Muscle of leg (tissue), 11 donors: ENCODE results near the gene GRIN2A. TPM values are rescaled to one million over a fixed set of nuclear protein-coding genes. Genes with fewer than 3 reads are reported as not detected.

ENCODE experiments used
- DNase-seq: peaks from one replicate; pipeline ENCODE4 v3.0.0; 2013
- H3K27ac ChIP-seq: one replicate; pipeline ENCODE4 v1.5.1; 2013; ENCODE audit warnings: mild to moderate bottlenecking, low read length, control low read depth
- H3K27me3 ChIP-seq: one replicate; pipeline ENCODE4 v1.6.1; 2013; ENCODE audit warnings: low read length; ENCODE audit not compliant: control insufficient read depth, insufficient read depth
- H3K36me3 ChIP-seq: one replicate; pipeline ENCODE4 v1.6.1; 2013; ENCODE audit warnings: low read length; ENCODE audit not compliant: control insufficient read depth, insufficient read depth
- H3K4me1 ChIP-seq: one replicate; pipeline ENCODE4 v1.6.1; 2013; ENCODE audit warnings: low read length; ENCODE audit not compliant: control insufficient read depth, insufficient read depth
- H3K4me3 ChIP-seq: one replicate; pipeline ENCODE4 v1.5.1; 2013; ENCODE audit warnings: low read length, control low read depth
- H3K9me3 ChIP-seq: replicated peaks from 2 replicates; pipeline ENCODE4 v1.6.1; 2013; ENCODE audit warnings: low read depth, low read length; ENCODE audit not compliant: control insufficient read depth
- WGBS: methylation state at CpG from one replicate; pipeline ENCODE4 v1.1.5; 2013; ENCODE audit warnings: missing lambda C conversion rate; ENCODE audit not compliant: insufficient coverage; 5-methylcytosine and 5-hydroxymethylcytosine counted together
- polyA plus RNA-seq, 8 donors: library from polyadenylated mRNA; unstranded; fragments of 120-200 nt; gene quantifications; one replicate each; pipeline versions ENCODE4 v1.2.1 to v1.2.3, GENCODE V29; 2013; ENCODE audit warnings: inconsistent platforms in 1 of 8, low replicate concordance in 1 of 8; ENCODE audit not compliant: insufficient read length in 8 of 8, insufficient read depth in 1 of 8
- total RNA-seq: library from RNA; stranded (reverse); fragments of 120-200 nt; gene quantifications from one replicate; pipeline ENCODE4 v1.2.4, GENCODE V29; 2013

The GRIN2A gene
- total and polyA plus RNA-seq, 9 donors = 0.18 to 0.75 (median 0.35) TPM

DNA sequence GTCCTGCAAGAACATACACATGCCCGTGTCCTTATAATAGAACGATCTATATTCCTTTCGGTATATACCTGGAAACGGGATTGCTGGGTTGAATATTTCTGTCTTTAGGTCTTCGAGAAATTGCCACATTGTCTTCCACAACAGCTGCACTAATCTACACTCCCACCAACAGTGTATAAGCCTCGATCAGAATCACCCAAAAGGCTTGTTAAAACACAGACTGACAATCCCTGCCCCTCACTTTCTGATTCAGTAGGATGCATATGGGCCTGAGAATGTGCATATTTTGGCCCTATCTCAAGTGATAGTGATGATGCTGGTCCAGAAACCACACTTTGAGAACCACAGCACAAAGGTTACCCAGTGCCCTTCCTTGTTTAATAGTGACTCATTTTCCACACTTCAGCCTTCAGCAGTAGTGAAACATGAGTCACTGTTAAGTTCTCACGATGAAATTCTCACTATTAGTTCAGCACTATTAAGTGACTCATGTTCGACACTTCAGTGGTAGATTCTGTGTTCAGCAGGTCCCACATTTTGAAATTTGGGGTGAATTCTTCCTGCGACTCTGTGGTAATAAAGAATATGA, 215.6 kb downstream of the GRIN2A start:
- H3K4me1 ChIP-seq = no peaks in the 10 kb centered on the region
- H3K4me3 ChIP-seq = no peak overlapping the region
- H3K9me3 ChIP-seq = no peaks in the 10 kb centered on the region
- no peaks in the 10 kb centered on the region for H3K36me3 ChIP-seq
- DNase-seq = no peak
- no peak overlapping the region for H3K27ac ChIP-seq
- H3K27me3 ChIP-seq = no peaks in the 10 kb centered on the region
- WGBS = 100% methylated on average over 1 of the region's 9 CpGs

DNA sequence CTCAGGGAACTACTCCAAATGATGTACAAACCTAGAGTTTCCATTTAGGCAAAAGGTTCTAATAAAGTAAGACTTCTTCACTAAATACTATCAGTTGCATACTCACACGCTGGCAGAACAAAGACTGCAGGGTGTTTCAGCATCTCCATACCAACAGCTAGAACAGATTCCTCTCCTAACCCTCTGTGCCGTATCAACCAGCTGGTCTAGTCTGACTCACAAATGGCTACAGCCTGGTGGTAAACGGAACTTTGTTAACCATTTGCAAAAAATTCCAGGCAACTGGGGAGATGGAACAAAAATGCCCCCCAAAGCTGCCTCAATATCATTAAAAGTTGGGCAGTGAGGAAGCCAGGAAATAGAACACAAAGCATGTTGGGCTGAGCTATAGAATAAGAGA, 217.1 kb downstream of the GRIN2A start:
- H3K4me3 ChIP-seq = no peak overlapping the region
- DNase-seq = no peak
- WGBS = no CpG with 5 or more reads among the region's 3 CpGs
- H3K4me1 ChIP-seq = no peaks in the 10 kb centered on the region
- H3K9me3 ChIP-seq = no peaks in the 10 kb centered on the region
- H3K36me3 ChIP-seq = no peaks in the 10 kb centered on the region
- H3K27ac ChIP-seq = no peak overlapping the region
- no peaks in the 10 kb centered on the region for H3K27me3 ChIP-seq

DNA sequence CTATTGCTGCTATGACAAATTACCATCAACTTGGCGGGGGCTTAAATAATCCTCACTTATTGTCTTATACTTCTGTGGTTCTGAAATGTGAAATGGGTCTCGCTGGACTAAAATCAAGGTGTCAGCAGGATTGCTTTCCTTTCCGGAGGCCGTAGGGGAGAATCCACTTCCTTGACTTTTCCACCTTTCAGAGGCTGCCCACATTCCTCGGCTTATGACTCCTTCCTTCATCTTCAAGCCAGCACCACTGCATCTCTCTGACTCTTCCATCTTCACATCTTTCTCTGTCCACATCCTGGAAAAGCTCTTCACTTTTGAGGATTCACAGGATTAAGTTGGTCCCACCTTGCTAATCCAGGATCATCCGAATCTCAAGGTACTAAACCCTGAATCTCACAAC, 217.8 kb downstream of the GRIN2A start:
- no peaks in the 10 kb centered on the region for H3K9me3 ChIP-seq
- DNase-seq = no peak
- H3K4me3 ChIP-seq = no peak overlapping the region
- H3K36me3 ChIP-seq = no peaks in the 10 kb centered on the region
- no peaks in the 10 kb centered on the region for H3K4me1 ChIP-seq
- H3K27me3 ChIP-seq = no peaks in the 10 kb centered on the region
- WGBS = 70% methylated on average over 3 of the region's 6 CpGs
- no peak overlapping the region for H3K27ac ChIP-seq

DNA sequence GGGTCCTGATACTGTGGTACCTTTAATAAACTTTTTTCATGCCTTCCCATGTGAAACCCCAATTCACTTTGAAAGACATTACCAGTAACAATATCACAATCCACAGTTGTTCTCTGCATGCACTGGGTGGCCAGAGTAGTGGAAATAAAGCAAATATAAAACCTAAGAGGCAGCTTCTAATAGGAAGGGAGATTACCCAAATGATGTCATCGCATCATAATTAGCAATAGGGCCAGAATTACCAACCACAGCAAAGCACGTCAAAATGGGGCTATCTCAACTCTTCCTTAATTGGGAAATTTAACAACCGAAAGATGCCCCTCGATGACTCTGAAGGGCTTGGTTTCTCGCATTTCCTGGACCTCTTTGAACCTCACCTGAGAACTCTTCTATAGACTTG, 224.8 kb downstream of the GRIN2A start:
- H3K9me3 ChIP-seq = no peaks in the 10 kb centered on the region
- WGBS = 83% methylated on average over 4 of the region's 5 CpGs
- H3K27ac ChIP-seq = no peak overlapping the region
- no peak for DNase-seq
- no peaks in the 10 kb centered on the region for H3K27me3 ChIP-seq
- H3K4me3 ChIP-seq = no peak overlapping the region
- H3K36me3 ChIP-seq = no peaks in the 10 kb centered on the region
- no peaks in the 10 kb centered on the region for H3K4me1 ChIP-seq

DNA sequence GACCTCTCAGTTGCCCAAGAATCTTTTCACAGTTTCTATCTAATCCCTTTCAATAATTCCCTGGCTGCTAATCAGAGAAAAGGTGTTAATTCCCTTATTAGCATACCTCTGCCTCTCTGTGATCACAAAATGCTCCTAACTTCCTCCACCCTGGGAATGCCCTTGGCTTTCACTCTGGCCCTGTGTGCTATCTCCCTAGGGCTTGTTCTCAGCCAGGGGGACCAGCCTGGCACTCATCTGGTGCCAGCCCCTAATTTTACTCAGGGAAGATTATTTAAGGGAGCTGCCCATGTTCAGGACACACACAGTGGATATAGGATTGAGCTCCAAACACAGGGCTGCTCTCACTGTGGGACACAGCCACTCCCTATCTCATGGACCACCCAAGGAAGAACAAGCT, 225.2 kb downstream of the GRIN2A start:
- no peak overlapping the region for H3K4me3 ChIP-seq
- DNase-seq = no peak
- no peaks in the 10 kb centered on the region for H3K9me3 ChIP-seq
- no peak overlapping the region for H3K27ac ChIP-seq
- no peaks in the 10 kb centered on the region for H3K4me1 ChIP-seq
- H3K36me3 ChIP-seq = no peaks in the 10 kb centered on the region
- no peaks in the 10 kb centered on the region for H3K27me3 ChIP-seq

DNA sequence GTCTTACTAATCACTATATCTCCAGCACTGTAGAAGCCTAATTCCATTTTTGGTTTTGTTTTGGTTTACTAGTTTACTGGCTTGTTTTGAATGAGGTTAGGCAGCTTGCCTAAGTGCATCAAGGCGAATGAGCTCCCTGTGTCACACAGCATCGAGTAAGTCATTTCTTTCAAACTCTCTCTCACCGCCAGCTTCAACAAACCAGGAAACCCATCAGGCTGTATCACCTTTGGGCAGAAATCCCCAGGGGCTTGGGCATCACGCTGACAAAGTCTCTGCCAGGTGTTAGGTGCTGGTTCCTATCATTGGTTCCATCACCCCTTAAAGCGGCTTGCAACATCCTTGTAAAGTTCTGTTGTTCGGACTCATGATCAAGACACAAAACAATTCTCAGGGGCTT, 226.6 kb downstream of the GRIN2A start:
- no peak for DNase-seq
- H3K4me1 ChIP-seq = no peaks in the 10 kb centered on the region
- no peaks in the 10 kb centered on the region for H3K27me3 ChIP-seq
- H3K27ac ChIP-seq = no peak overlapping the region
- WGBS = 73% methylated on average over 5 of the region's 6 CpGs
- no peaks in the 10 kb centered on the region for H3K9me3 ChIP-seq
- H3K36me3 ChIP-seq = no peaks in the 10 kb centered on the region
- H3K4me3 ChIP-seq = no peak overlapping the region

DNA sequence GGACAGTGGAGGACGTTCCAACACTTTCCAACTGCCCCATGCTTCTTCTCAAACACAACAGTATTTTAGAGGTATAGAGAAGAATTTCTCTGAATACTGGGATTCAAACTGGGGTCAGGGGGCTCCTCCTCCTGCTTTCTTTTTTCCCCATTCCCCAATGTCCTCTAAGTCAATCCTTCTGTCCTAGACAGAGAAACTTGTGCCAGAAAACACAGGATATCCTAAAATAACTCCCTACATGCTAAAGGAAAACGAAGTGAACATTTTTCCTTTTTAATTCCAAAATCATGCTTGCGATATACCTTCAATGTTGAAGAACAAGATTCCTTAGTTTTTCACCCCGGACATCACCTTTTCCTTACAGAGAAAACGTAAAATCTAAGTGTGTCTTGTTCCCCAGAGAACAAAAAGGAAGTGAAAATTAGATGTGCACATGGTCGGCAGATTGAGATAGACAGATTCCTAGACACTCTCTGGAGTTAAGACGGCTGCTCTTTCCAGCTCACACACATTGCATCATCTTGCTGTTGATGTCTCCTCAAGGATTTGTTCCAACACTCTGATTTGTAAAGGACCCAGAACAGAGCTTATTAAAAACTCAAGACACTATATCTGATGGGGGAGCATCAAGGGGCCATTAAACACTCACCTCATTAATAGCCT, 228.2 kb downstream of the GRIN2A start:
- no CpG with 5 or more reads among the region's 7 CpGs for WGBS
- H3K36me3 ChIP-seq = no peaks in the 10 kb centered on the region
- H3K4me1 ChIP-seq = no peaks in the 10 kb centered on the region
- H3K27ac ChIP-seq = peak overlapping the region; percentile 20
- H3K9me3 ChIP-seq = no peaks in the 10 kb centered on the region
- no peak overlapping the region for H3K4me3 ChIP-seq
- no peaks in the 10 kb centered on the region for H3K27me3 ChIP-seq
- peak; percentile 63 for DNase-seq

DNA sequence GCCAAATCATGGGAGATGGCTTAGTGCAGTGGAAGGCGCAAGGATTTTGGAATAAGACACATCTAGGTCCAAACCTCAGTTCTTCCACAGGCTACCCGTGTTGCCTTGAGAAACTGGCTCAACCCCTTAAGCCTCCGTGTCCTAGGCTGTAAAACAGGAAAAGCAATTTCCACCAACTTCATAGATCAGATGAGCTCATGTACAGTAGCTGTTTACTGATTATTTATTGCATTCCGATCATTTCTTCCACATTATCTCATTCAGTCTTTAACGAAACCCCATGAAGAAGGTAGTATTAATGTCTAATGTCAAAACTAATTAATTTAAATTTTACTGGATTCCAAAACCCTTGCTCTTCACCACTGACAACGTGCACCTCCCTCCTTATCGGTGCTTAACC, 231.6 kb downstream of the GRIN2A start:
- WGBS = 81% methylated on average over 3 of the region's 7 CpGs
- Histone ChIP-seq H3K4me3 (no peak overlapping the region), H3K27ac (no peak overlapping the region)

DNA sequence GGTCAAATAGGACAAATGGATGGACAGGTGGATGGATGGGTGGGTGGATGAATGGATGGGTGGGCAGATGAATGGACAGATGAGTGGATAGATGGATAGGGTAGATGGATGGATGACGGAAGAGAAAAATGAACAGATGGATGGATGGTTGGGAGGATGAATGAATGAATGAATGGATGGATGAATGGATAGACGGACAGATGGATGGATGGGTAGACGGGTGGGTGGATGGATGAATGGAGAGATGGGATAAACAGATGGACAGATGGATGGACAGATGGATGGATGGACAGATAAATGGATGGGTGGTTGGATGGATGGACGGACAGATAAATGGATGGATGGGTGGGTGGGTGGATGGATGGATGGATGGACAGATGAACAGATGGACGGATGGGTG, 232.8 kb downstream of the GRIN2A start:
- 94% methylated on average over 5 of the region's 5 CpGs for WGBS
- H3K27me3 ChIP-seq = no peaks in the 10 kb centered on the region
- no peak overlapping the region for H3K4me3 ChIP-seq
- no peak overlapping the region for H3K27ac ChIP-seq
- DNase-seq = no peak
- no peaks in the 10 kb centered on the region for H3K9me3 ChIP-seq
- no peaks in the 10 kb centered on the region for H3K36me3 ChIP-seq
- H3K4me1 ChIP-seq = no peaks in the 10 kb centered on the region

More for the DNA sequence above, 231.6 kb downstream of the GRIN2A start:
- Histone ChIP-seq H3K36me3 (no peaks in the 10 kb centered on the region), H3K4me1 (no peaks in the 10 kb centered on the region), H3K27me3 (no peaks in the 10 kb centered on the region), H3K9me3 (no peaks in the 10 kb centered on the region)
- no peak for DNase-seq

DNA sequence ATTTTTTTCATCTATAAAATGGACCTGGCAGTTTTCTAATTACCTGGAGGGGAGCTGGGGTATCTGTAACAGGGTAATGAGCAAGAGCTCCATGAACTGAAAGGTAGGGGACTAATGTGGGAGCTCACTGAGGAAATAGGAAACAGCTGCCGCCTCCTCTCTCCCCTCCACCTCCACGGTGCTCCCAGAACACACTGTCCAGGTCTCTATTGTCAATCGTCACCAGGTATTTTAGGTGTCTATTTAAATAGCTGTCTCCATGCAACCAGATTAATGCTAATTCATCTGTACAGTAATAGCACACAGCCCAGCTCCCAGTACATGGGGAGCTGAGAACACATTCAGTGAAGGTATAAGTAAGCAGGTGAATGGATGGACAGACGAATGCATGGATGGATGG, 233.3 kb downstream of the GRIN2A start:
- no peak overlapping the region for H3K27ac ChIP-seq
- WGBS = 92% methylated on average over 1 of the region's 4 CpGs
- H3K4me3 ChIP-seq = no peak overlapping the region

More for the DNA sequence above, 233.3 kb downstream of the GRIN2A start:
- Histone ChIP-seq H3K4me1 (no peaks in the 10 kb centered on the region), H3K36me3 (no peaks in the 10 kb centered on the region), H3K9me3 (no peaks in the 10 kb centered on the region), H3K27me3 (no peaks in the 10 kb centered on the region)
- DNase-seq = no peak
